Esophagus muscularis mucosa (tissue), 3 donors: ENCODE data around the gene CEP41.

Source experiments
- POLR2AphosphoS5 ChIP-seq, 2 donors: sonication (generic); formaldehyde crosslinking; IDR thresholded peaks; one replicate each; pipeline ENCODE4 v1.6.1; 2017; ENCODE audit warnings: antibody characterized with exemption in 2 of 2
- TF ChIP-seq, protein P1 (sequence below), 3 experiments: fragments of 200-600 bp in 2 of 3; fragments of 450-650 bp in 1 of 3; sonication (generic) in 2 of 3; IDR thresholded peaks; one replicate each; pipeline ENCODE4 v1.5.1; 2017 to 2019; ENCODE audit warnings: antibody characterized with exemption in 3 of 3, mild to moderate bottlenecking in 2 of 3, moderate library complexity in 1 of 3

DNA sequence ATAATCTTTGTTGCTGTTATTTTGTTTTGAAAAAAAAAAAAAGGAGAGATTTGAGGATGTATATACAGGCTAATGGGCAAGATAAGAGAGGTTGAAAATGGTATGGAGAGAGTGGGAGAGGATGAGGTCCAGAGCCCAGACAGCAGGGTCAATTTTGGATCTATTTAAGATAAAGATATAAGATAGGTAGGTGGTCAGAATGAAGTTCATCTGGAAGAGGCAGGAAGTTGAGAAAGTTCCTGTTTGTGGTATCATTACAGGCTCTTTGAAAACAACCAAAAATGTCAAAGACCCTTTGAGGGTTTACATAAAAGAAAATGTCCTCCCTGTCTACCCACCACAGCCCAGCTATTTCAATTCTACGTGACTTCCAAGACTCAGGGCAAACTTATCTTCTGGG, 7.5 kb downstream of the CEP41 start:
- TF ChIP-seq, protein P1, sequence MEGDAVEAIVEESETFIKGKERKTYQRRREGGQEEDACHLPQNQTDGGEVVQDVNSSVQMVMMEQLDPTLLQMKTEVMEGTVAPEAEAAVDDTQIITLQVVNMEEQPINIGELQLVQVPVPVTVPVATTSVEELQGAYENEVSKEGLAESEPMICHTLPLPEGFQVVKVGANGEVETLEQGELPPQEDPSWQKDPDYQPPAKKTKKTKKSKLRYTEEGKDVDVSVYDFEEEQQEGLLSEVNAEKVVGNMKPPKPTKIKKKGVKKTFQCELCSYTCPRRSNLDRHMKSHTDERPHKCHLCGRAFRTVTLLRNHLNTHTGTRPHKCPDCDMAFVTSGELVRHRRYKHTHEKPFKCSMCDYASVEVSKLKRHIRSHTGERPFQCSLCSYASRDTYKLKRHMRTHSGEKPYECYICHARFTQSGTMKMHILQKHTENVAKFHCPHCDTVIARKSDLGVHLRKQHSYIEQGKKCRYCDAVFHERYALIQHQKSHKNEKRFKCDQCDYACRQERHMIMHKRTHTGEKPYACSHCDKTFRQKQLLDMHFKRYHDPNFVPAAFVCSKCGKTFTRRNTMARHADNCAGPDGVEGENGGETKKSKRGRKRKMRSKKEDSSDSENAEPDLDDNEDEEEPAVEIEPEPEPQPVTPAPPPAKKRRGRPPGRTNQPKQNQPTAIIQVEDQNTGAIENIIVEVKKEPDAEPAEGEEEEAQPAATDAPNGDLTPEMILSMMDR (IDR thresholded peaks at IDR 0.05): no peak
- TF ChIP-seq POLR2AphosphoS5 (IDR thresholded peaks at IDR 0.05): no peak
